ENCODE measurements around the gene SLCO2A1.

SLCO2A1 gene

DNA sequence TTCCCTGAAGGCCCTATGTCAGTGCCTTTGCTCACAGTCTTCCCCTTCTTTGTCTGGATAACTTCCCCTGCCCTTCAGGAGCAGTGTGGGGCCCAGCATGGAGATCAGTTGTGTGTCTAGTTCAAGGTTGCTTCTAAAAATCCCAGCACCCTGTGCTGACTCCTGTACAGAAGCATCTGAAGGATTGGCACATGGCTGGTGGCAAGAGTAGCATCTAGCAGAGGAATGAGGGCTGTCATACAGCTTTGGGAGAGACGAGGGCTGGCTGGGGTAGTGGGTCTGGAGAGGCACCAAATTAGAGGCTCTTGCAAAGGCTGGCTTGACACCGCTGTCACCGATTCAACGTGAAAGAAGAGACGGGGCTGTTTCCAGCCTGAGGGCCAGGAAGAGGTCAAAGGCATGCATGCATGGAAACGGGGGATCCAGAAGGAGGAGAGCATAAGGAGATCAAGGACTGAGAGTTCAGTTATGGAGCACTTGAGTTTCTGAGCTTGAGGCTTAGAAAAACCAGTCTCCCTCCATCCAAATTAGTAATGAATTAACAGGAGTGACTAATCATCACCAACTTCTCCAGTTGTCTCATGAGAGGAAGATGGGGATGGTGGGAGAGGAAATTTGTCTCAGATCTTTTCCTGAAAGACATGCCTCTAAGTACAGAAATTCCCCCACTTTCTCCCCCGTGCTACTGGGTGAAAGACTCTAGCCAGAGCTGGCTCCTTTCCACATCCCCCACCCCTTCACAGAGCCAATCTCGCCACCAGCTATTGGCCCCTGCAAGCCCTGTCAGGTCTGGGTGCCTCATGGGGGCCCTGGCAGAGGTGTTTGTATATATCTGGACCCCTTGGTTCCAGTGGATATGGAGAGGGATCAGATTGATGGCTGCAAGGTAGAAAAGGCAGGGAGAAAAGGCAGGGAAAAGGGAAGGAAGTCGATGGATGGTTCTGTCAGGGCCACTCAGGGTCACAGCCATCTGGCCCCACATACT lies 45.9 kb downstream of the SLCO2A1 start:
- no peak for DNase-seq (ENCODE audit: low read depth in 2 of 3, low spot score in 2 of 3)

DNA sequence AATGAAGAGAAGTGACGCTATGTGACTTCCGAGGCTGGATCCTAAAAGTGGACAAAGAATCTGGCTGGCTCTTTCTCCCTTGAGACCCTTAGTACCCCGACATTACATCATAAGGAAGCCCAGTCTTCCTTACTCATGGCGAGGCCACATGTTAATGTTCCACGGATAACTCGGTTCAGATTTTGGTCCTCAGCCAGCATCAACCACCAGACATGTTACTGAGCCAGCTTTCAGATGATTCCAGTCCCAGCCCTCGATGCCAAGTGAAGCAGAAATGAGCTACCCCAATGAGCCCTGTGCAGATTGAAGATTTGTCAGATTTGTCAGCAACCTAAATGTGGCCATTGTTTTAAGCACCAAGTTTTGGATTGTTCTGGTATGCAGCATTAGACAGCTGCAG lies 46.6 kb downstream of the SLCO2A1 start:
- no peak for DNase-seq (ENCODE audit: low read depth in 2 of 3, low spot score in 2 of 3)

DNA sequence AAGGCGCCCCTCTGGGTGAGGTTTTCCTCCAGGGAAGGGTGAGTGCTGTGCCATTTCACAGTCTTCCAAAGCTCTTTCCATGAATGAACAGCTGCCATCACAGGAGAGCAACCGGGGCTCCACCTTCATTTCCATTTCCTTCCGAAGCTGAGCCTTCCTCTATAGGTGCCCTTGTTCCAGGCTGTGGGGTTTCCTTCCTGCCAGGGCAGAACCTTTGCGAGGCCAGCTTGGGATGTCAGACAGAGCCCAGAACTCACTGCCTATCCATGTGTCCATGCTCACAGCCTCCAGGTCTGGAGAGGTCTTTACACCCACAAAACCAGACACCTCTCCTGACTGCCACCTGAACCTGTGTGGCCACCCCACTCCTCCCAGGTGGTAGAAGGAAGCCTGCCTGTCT lies 49.2 kb downstream of the SLCO2A1 start:
- DNase-seq (ENCODE audit: low read depth in 2 of 3, low spot score in 2 of 3) = no peak

DNA sequence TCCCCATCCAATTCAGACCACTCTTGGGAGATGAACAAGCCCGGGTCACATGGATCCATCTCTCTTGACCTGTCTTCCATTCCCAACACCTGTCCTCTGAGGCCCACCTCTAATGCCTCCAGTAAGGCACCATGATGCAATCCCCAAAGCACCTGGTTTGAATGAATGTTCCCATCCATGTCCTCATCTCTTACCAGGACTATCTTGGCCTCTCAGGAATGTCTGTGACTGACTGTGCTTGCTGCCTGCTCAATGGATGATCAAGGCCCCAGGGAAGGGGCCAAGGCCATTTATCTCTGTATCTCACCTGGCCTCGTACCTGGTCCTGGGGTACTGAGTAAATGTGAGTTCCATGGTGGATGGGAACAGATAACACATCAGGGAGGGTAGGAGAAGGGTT lies 49.7 kb downstream of the SLCO2A1 start:
- DNase-seq (ENCODE audit: low read depth in 2 of 3, low spot score in 2 of 3) = no peak

DNA sequence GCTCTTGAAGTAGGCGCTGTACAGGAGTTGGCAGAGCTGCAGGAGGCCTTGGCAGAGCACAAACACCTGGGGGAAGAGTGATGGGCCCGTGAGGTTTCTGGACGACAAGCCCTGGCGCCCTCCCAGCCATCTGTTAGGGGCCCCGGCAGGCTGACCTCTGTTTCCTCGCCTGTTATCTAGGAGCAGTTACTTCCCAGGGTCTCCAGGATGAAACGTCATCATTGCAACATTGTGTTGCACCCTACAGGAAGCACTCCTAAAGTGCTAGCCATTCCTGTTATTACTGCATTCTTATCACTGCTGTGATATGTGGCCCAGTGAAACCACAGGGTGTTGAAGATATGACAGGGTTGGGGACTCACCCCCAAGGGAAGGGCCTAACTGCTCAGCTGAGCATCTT lies 50.2 kb downstream of the SLCO2A1 start:
- no peak for DNase-seq (ENCODE audit: low read depth in 2 of 3, low spot score in 2 of 3)

DNA sequence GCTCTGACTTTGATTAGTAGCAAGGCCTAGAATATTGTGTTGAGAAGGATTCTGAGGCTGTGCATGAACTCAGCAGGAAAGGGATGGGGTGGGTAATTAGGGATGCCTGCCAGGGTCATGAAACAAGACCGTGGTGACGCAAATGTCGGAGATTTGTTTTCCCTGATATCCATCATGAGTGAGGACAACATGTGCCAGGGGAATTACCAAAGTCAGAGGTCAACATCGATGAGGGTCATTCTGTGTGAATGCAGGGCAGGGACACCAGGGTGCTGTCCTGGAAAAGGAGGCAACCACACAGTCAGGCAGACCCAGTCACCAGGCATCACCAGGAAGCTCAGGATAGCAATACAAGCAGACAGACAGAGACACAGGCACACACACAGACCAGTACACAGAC lies 52.2 kb downstream of the SLCO2A1 start:
- DNase-seq (ENCODE audit: low read depth in 2 of 3, low spot score in 2 of 3) = no peak

DNA sequence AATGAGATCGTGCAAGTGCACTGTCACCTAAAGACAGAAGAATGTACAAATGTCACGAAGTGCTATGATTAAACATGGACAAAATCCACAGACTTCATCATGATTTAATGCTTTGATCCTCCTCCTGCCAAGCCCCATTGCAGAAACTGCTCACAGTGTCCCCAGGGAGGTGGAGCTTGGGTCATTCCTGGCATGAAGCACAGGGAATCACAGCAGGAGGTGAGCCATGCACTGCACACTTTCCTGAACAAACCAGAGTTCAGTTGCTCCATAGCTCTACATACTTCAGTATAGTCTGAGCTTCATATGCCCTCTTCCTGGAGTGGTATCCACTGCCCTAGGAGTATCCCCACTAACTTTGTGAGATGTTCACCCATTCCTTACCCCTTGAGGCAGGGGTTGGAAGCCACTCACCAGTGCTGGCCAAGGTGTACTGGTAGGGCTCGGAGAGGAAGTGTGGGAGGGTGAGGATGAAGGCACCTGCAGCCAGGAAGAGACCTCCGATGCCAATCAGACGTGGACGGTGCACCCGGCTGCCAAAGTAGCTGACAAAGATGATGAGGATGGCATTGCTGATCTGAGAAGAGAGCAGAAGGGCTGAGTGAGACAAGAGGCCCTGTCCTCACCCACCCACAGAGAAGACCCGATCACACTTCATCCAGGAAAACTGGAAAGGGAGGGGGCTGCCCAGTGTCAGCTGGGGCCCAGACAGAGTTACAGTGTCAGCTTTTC lies 56.3 kb downstream of the SLCO2A1 start:
- no peak for DNase-seq (ENCODE audit: low read depth in 2 of 3, low spot score in 2 of 3)

DNA sequence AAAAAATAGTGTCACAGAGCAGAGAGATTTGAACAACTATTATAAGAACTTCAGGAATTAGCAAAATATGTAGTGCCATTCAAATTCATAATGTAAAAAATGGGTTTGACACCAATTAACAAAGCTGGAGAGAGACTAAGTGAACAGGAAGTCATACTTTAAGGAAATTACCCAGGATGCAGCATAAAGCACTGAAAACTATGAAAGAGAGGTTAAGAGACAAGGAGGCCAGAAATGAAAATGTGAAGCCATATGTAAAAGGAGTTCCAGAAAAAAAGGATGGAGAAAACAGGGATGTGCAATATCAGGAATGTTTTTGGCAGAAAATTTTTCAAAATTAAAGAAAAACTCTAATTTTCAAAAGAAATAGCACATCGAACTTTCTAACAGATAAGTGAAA lies 57.6 kb downstream of the SLCO2A1 start:
- DNase-seq (ENCODE audit: low read depth in 2 of 3, low spot score in 2 of 3) = no peak

DNA sequence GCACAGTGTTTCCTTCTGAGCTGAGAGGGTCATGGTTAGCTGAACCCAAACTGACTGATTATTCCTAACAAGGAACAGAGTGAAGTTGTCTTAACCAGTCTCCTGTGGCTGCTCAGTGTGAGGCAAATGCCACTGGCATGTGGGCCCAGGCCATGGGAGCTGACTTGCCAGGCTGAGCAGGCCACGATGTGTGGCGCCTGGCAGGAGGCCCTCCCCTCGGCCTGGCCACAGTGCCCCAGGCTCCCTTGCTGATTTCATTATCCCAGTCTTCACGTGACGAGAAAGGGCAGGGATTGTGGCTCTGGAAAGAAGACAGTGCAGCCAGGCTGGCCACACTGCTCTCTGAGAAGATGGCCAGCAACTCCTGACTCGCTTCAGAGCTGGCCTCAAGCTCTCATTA lies 58.8 kb downstream of the SLCO2A1 start:
- DNase-seq (ENCODE audit: low read depth in 2 of 3, low spot score in 2 of 3) = no peak

DNA sequence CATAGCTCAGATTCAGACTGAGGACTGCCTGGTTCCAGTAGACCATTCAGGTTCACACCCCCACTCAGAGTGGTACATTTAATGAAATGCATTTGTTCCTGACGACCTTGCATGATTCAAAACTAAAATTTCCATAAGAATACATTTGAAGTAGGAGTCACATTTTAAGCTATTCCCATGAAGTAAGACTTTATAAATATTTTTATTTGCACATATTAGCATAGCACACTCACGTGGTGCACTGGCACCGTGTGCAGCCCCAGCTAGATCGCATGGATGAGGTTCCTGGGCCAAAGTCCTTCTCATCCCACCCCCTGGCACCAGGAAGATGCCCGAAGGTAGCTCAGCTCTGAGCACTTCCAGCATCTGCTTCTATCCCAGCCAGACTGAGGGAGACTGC lies 59.4 kb downstream of the SLCO2A1 start:
- DNase-seq (ENCODE audit: low read depth in 2 of 3, low spot score in 2 of 3) = no peak

DNA sequence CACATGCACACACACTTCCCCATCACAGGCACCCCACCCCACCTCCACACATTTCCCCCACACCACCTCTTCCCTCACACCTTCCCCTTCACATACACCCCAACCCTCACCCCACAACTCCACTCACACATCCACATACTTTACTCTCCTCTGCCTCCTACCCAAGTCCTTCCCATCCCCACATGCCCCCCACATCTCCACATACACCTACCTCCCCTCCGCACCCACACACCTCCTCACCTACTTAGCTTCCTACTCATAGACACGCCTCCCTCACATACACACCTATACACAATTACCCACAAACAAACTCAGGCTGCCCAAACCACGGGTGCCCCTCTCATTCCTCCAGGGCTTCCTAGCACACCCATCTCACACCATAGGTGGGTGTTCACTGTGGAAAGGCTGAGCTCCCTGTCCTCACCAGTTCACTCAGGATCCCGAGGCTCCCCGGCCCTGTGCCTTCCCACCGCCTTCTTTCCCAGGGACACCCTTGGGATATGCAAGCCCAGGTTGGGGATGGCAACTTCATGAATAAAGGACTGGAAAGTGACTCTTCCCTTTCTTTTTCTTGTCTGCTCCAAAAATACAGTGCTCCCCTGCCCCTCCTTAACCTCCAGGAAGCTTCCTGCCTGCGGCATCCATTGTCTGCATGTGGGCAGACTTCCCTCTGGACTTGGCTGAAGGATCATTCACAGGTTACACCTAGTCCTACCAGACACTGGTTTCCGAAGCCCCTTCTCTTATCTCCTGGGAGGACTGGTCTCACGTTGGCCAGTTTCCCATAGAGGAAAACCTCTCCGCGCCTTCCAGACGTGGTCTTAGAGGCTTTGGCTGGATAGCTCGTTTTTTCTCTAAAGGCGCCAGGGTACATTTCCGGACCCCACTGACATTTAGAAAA lies 61.5 kb downstream of the SLCO2A1 start:
- no peak for DNase-seq (ENCODE audit: low read depth in 2 of 3, low spot score in 2 of 3)

DNA sequence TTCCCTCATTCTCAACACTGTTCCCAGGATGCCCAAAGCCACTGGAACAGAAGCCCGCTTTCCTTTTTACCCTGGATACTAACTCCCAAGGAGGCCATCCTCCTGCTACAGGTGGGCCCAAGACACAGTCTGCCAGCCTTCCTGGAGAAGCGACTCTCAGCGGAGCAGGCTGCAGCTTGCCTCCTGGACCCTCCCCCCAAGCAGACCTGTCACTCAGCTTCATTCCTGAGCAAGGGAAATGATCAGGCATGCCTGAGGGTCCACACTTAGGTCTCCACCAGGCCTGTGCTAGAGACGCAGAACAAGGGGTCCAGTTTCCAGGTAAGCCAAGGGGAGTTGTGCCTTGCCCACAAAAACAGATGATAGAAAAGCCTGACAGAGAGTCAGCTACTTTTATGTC lies 62.8 kb downstream of the SLCO2A1 start:
- no peak for DNase-seq (ENCODE audit: low read depth in 2 of 3, low spot score in 2 of 3)

DNA sequence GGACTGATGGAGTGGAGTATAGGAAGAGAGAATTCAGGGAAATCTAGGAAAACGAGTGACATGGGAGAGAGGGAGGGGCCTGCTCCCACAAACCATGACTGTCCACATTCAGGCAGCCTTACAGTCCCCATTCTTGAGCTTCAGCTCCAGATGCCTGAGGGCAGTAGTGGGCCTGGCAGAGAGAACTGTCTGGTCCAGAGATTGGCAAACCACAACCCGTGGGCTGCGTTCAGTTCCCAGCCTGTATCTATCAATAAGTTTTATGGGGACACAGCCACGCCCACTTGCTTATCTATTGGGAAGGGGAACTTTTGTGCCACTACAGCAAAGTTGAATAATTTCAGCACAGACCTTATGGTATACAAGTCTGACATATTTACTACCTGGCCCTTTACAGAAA lies 63.8 kb downstream of the SLCO2A1 start:
- DNase-seq (ENCODE audit: low read depth in 2 of 3, low spot score in 2 of 3) = no peak

DNA sequence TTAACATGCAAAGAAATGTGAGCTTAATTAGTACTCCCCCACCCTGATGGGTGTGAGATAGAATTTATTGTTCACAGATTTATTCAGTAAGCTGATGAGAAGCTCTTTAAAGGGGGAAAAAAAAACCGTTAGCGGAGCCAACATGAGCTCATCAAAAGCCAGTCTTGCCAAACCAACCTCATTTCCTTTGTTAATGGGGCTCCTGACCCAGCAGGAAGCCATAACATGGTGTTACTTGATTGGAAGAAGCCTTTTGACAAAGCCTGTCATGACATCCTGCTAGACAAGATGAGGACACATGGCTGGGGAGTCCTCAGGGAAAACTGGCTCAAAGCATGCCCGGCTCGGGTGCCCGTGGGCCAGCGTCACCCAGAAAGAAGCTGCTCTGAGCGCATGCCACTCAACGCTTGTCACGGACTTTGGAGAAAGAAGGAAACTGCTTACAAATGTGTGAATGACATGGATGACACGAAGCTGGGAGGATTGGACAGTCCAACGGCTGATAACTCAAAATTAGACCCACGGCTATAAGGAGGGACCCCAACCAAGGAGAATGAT lies 64.6 kb downstream of the SLCO2A1 start:
- no peak for DNase-seq (ENCODE audit: low read depth in 2 of 3, low spot score in 2 of 3)

DNA sequence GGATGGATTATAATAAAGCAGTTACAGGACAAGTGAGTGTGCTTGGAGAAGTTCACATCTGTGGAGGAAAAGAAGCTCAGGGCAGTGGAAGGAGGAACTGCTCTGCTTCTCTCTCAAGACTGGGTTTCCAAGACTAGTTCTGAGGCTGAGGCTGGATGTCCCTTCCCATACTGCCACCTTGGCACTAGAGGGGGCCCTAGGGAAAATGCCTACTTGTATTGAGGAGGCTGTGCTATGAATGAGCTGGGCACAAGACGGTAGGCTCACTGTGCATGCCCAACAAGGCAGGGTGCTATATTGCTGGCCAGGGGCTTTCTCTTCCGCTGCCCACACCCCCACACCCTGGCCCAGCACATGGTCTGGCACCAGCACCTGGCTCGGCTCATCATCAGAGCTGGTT lies 65.2 kb downstream of the SLCO2A1 start:
- DNase-seq (ENCODE audit: low read depth in 2 of 3, low spot score in 2 of 3) = no peak

DNA sequence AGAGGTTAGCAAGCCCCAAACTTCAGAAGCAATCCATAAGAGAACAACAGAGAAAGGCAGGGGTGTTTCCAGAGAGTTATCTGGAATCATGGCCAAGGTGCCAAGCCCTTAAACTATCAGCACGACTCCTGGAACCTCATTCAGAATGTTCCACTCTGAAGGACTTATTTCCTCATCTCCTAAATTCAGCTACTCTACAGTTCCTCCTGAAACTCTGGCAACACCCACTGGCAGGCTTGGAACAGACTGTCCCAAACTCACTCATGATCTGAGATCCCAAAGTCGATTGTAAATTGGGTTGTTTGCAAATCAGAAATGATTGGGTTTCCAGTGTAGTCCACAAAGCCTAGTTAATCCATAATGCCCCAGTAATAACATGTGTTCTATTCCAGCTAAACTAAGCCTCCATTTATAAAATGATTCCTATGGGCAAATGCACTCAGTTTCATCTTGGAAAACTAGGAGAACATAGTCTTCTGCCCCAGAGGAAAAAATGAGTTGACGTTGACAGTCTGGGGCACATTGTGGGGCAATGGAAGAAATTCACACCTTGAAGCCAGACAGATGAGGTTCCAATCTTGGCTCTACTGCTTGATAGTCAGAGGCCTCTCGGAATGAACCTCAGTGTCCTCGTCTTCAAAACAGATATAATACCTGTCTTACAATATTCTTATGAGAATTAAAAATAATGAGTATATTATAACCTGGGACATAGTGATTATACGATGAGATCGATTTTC lies 65.9 kb downstream of the SLCO2A1 start:
- no peak for DNase-seq (ENCODE audit: low read depth in 2 of 3, low spot score in 2 of 3)

DNA sequence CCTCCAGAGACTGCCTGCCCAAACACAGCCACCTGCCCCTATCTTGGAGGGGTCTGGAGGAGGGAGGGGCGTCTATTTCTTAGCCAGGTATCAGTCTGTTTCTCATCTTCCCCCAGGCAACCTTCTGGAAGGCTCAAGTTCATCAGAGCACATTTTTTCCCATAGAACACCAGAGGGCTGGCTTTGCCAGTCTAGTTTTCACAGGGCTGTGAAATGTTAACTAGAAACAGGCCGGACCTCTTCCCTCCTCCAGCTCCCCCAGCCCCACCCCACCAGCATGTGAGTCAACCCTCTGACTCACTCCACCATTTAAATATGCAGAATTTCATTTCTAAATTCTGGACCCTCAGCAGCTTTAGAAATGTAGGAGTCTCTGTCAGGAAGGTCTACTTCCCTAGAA lies 66.9 kb downstream of the SLCO2A1 start:
- no peak for DNase-seq (ENCODE audit: low read depth in 2 of 3, low spot score in 2 of 3)

DNA sequence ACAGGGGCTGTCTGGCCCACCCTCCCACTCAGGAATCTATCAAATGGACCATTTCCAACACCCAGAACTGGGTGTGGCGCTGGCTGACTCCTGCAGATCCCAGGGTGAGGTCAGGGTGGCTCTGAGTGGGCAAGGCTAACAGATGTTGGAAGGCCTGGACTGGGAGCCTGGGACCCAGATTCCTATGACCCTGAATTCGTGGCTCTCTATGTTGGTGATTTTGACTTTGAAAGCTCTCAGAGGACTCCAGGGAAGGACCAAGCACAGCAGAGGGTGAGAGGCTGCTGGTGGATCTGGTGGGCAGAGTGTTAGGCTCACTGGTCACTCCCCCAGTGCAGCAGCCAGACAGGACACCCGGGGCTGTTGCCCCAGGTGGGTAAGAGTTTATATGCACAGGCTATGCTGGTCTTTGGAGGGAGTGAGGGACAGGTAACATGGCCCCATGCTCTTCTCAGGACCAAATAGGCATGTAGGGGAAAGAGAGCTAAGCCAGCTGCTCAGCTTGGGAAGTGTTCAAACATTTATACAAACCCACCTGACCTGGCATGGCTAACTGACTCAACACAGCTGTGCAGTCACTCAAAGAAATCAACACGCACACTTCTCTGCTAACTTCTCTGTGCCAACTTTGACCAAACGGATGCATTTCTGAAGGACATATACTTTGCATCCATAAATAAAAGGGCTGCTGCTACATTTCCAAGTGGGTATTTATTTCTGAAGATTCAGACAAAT lies 71.5 kb downstream of the SLCO2A1 start:
- DNase-seq (ENCODE audit: low read depth in 2 of 3, low spot score in 2 of 3) = no peak

DNA sequence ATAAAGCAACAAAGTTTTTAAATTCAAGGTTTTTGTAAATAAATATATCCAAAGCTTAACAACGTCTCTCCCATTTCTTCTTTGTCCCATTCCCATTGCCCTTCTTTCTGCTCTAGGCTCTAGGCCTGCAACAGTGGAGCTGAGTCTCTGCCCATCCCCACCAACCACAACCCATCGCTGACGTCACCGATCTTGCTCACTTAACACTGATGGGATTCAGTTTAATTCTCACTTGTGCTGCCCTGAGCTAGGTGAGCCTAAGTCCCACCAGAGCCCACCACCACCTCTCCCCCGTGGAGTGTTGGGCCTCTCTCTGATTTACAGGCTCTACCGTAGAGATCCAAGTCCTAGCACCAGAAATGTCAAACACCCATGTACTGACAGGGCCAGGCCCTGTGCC lies 72.7 kb downstream of the SLCO2A1 start:
- no peak for DNase-seq (ENCODE audit: low read depth in 2 of 3, low spot score in 2 of 3)

DNA sequence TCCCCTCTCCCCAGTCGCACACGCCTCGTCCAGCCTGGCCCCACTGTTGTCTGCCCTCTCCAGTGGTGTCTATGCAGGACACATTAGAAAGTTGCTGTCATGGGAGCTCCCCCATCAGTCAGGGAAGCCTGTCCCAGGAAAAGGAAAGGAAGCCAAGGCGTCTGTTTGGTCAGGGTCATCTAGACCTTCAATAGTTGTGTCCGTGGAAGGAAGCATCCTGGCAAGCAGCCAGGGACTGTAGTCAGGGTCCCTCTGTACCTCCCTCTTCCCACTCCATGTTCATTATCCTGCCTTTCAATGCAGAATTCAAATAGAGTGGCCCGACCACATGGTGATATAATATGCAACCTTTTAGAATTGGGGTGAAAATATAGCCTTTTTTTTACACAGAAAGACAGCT lies 73.4 kb downstream of the SLCO2A1 start:
- DNase-seq (ENCODE audit: low read depth in 2 of 3, low spot score in 2 of 3) = no peak
